NCI-H1417 (cell line): Measurements from ENCODE around the gene PDZD2.
A peak's percentile ranks its signal among the peaks of the same experiment; 100 is the strongest.
"Not testable (repeated sequence)": the region's sequence is repeated elsewhere in the genome, so short reads cannot be mapped to it uniquely, and the experiment has no call there.

Experiments
- DNase-seq, 3 experiments: peaks; one replicate each; lab custom pipeline; 2025; lab: John Stamatoyannopoulos, UW

The PDZD2 gene

DNA sequence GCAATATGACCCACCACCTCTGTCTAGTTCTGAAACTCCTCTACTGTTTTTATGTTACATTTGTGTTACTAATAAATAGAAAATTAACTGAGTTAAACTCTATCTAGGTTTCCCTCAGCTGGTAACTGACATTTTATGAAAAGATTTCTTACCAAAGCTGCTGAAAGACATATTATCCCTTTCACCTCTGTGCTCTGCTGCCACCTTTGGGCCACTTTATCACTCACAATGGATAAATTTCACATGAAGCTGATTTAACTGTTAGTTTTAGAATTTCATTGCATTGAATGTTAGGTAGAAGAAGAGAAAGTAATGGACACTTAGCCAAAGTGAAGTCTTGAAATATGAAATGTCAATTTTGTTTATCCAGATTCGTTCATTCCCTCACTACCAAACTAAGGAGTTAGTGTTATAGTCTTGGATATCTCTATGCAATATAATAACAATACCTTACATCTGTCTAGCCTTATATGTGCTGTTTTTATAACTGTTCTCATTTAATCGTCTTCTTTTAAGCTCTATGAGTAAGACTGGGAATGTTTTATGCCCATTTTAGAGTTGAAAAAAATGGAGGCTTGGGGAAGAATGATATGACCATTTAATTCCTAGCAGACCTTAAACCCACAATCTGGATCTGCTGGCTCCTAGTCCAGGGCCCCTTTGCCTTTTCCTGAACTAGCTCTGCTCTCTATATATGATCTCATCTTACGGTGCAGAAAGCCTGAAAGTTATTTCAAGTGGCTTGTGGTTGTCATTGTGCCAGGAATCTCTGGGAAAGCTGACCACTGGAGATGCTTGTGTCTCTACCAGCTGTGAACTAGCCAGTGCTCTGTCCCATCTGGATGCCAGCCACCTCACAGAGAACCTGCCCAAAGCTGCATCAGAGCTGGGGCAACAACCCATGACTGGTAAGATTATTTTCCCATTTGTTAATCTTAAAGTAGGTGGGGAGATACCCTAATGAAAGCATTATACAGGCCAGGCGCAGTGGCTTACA, 438.1 kb downstream of the PDZD2 start:
- DNase-seq: peak in 1 of 3 experiments; percentile 70

DNA sequence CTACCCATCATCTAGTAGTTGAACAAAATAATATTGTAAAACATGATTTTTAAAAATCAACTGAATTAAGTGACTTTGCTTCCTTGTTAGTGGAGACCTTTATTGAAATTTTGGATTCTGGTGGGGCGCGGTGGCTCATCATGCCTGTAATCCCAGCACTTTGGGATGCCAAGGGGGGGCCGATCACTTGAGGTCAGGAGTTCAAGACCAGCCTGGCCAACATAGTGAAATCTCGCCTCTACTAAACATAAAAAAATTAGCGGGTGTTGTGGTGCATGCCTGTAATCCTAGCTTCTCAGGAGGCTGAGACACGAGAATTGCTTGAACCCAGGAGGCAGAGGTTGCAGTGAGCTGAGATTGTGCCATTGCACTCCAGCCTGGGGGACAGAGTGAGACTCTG, 439.9 kb downstream of the PDZD2 start:
- not testable (repeated sequence) for DNase-seq

DNA sequence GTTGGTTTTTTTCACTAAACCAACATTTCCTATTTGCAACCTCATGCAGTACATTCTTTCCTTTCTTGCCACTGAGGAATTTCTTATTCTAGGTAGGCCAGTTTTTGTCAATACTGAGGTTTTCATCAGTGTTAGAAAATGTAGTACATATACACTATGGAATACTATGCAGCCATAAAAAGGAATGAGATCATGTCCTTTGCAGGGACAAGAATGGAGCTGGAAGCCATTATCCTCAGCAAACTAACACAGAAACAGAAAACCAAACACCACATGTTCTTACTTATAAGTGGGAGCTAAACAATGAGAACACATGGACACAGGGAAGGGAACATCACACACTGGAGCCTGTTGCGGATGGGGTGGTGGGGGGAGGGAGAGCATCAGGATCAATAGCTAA, 441.6 kb downstream of the PDZD2 start:
- DNase-seq: not testable (repeated sequence)

DNA sequence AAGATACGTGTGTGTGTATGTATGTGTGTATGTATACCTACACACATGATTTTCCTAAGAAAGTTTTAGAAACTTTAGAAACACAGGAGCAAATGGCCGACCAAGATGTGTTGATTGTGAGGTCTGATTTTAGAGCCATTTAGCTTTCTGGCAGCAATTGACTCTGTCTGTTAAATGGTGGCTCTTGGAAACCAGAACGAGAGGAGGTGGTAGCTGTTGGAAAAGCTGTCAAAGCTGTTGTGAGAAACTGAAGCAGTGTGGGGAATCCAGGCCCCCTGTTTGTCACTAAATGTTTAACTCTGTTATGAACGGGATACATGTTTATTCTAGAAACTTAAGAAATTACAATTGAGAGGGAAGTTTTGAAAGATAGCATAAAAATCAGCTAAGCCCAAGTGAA, 443.8 kb downstream of the PDZD2 start:
- DNase-seq: no peak

DNA sequence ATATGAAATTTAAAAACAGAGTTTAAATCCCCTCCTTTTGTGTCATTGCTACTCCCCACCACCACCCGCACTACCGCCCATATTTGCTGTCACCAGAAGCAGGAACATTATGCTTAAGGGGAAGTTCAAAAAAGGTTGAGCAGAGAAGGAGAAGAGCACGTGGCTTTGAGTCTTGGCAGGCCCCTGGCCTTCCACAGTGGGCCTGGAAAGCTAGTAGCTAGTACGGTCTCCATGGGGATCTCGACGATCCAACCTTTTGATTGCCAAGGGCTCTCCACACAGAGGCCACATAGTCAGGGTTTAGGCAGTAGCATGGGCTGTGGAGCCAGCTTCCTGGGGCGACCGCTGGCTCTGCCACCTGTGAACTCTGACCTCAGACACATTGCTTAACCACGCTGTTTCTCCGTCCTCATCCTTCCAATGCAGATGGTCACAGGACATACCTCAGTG, 445.1 kb downstream of the PDZD2 start:
- no peak for DNase-seq

DNA sequence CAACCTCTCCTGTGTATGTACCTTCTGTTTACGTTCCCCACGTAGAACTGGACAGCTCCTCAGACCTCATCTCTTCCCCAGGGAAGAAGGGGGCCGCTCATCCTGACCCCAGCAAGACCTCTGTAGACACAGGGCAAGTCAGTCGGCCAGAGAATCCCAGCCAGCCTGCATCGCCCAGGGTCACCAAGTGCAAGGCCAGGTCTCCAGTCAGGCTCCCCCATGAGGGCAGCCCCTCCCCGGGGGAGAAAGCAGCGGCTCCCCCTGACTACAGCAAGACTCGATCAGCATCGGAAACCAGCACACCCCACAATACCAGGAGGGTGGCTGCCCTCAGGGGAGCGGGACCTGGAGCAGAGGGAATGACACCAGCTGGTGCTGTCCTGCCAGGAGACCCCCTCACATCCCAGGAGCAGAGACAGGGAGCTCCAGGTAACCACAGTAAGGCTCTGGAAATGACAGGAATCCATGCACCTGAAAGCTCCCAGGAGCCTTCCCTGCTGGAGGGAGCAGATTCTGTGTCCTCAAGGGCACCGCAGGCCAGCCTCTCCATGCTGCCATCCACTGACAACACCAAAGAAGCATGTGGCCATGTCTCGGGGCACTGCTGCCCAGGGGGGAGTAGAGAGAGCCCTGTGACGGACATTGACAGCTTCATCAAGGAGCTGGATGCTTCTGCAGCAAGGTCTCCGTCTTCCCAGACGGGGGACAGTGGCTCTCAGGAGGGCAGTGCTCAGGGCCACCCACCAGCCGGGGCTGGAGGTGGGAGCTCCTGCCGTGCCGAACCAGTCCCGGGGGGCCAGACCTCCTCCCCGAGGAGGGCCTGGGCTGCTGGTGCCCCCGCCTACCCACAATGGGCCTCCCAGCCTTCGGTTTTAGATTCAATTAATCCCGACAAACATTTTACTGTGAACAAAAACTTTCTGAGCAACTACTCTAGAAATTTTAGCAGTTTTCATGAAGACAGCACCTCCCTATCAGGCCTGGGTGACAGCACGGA, 448.5 kb downstream of the PDZD2 start:
- DNase-seq: no peak

DNA sequence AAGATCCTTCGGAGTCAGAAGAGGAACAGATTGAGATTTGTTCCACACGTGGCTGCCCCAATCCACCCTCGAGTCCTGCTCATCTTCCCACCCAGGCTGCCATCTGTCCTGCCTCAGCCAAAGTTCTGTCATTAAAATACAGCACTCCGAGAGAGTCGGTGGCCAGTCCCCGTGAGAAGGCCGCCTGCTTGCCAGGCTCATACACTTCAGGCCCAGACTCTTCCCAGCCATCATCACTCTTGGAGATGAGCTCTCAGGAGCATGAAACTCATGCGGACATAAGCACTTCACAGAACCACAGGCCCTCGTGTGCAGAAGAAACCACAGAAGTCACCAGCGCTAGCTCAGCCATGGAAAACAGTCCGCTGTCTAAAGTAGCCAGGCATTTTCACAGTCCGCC, 449.3 kb downstream of the PDZD2 start:
- peak in 1 of 3 experiments; percentile 11 for DNase-seq

DNA sequence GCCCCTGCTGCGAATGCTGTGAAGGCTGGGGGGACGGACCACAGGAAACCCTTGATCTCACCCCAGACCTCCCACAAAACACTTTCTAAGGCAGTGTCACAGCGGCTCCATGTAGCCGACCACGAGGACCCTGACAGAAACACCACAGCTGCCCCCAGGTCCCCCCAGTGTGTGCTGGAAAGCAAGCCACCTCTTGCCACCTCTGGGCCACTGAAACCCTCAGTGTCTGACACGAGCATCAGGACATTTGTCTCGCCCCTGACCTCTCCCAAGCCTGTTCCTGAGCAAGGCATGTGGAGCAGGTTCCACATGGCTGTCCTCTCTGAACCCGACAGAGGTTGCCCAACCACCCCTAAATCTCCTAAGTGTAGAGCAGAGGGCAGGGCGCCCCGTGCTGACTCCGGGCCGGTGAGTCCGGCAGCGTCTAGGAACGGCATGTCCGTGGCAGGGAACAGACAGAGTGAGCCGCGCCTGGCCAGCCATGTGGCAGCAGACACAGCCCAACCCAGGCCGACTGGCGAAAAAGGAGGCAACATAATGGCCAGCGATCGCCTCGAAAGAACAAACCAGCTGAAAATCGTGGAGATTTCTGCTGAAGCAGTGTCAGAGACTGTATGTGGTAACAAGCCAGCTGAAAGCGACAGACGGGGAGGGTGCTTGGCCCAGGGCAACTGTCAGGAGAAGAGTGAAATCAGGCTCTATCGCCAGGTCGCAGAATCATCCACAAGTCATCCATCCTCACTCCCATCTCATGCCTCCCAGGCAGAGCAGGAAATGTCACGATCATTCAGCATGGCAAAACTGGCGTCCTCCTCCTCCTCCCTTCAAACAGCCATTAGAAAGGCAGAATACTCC, 450.4 kb downstream of the PDZD2 start:
- DNase-seq: no peak

DNA sequence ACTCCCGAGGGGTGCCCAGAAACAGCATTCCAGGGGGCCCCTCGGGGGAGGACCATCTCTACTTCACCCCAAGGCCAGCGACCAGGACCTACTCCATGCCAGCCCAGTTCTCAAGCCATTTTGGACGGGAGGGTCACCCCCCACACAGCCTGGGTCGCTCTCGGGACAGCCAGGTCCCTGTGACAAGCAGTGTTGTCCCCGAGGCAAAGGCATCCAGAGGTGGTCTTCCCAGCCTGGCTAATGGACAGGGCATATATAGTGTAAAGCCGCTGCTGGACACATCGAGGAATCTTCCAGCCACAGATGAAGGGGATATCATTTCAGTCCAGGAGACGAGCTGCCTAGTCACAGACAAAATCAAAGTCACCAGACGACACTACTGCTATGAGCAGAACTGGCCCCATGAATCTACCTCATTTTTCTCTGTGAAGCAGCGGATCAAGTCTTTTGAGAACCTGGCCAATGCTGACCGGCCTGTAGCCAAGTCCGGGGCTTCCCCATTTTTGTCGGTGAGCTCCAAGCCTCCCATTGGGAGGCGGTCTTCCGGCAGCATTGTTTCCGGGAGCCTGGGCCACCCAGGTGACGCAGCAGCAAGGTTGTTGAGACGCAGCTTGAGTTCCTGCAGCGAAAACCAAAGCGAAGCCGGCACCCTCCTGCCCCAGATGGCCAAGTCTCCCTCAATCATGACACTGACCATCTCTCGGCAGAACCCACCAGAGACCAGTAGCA, 451.3 kb downstream of the PDZD2 start:
- no peak for DNase-seq

DNA sequence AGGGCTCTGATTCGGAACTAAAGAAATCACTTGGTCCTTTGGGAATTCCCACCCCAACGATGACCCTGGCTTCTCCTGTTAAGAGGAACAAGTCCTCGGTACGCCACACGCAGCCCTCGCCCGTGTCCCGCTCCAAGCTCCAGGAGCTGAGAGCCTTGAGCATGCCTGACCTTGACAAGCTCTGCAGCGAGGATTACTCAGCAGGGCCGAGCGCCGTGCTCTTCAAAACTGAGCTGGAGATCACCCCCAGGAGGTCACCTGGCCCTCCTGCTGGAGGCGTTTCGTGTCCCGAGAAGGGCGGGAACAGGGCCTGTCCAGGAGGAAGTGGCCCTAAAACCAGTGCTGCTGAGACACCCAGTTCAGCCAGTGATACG, 451.8 kb downstream of the PDZD2 start:
- no peak for DNase-seq

DNA sequence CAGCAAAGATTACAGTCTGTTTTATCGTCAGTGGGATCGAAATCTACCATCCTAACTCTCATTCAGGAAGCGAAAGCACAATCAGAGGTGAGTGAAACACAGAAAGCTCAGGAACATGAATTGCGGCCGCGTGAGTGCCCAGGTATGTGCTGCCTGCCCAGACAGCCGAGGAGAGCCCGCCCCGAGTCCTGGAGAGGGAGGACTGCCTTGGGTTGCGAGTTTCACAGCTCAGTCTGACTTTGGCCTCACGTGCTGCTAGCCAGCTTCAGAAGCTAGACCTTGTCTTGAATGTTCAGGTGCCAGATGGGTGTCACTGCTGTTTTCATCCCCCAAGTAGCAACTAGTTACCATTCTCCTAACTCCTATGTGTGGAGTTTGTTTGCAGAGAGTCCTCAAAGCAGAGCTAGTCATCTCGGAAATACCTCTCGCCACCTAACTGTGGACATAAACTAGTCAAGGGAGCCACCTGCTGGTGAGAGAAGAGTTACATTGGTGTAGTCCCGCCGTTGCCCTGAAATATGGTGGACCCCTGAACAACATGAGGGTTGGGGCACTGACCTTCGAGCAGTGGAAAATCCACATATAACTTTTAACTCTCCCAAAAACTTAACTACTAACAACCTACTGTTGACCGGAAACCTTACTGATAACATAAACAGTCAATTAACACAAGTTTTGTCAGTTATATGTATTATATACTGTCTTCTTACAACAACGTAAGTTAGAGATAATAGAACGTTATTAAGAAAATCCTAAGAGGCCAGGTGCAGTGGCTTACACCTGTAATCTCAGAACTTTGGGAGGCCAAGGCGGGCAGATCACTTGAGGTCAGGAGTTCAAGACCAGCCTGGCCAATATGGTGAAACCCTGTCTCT, 454.2 kb downstream of the PDZD2 start:
- peak; percentile 51 to 77 (median 63) for DNase-seq

DNA sequence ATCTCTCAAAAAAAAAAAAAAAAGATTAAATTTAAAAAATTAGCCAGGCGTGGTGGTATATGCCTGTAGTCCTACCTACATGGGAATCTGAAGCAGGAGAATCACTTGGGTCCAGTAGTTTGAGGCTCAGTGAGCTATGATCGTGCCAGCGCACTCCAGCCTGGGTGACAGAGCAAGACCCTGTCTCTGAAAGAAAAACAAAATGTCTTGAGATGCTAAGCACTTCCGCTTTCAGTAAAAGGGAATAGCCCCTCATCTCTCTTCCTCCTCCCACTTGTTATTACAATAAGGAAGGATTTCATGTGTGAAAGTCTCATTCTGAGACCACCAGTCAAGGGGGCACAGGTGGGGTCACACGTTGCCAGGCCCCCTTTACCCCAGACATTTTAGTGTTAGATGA, 455.8 kb downstream of the PDZD2 start:
- DNase-seq: no peak

DNA sequence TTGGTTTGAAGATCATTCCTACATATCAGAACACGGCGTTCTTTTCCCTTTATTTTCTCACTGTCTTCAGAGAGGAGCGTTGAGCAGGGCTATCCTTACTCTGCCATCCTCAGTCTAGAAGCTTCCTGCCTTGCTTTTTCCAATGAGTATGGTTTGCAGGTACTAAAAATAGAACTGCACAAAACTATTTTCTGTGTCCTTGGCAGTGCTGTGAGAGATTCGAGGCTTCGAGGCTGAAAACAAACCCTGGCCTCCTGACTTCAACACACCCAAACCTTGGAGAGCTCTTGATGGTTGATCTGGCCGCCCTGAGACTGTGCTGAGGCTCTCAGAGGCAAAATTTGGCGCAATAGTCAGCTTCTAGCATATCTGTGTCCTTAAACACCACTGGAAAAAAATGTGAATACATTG, 456.3 kb downstream of the PDZD2 start:
- DNase-seq: no peak

DNA sequence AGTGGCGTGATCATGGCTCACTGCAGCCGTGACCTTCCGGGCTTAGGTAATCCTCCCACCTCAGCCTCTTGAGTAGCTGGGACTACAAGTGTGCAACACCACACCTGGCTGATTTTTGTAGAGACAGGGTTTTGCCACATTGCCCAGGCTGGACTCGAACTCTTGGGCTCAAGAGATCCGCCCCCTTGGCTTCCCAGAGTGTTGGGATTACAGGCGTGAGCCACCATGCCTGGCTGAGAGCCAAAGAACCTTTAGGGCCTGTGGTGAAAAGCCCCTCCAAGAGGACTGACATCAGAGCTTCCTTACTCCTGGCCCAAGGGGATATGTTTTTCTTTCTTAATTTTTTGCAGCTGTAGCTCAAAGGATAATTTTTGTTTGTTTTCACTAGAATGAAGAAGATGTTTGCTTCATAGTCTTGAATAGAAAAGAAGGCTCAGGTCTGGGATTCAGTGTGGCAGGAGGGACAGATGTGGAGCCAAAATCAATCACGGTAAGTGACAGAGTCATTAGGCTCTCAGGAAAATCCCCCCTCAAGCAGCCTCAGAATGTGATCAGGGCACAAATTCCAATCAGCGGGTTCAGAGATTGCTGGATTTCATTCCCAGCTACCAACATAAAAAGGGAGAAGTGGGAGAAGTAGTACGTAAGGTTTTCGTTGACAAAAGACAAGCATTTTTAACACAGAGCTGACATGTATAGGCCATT, 458.1 kb downstream of the PDZD2 start:
- no peak for DNase-seq

DNA sequence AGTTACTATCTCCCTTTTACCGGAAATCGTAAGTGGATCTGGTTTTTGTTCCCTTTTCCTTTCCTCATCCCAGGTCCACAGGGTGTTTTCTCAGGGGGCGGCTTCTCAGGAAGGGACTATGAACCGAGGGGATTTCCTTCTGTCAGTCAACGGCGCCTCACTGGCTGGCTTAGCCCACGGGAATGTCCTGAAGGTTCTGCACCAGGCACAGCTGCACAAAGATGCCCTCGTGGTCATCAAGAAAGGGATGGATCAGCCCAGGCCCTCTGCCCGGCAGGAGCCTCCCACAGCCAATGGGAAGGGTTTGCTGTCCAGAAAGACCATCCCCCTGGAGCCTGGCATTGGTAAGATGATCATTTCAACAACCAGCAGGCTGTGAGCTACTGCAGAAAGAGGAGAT, 459.4 kb downstream of the PDZD2 start:
- no peak for DNase-seq

DNA sequence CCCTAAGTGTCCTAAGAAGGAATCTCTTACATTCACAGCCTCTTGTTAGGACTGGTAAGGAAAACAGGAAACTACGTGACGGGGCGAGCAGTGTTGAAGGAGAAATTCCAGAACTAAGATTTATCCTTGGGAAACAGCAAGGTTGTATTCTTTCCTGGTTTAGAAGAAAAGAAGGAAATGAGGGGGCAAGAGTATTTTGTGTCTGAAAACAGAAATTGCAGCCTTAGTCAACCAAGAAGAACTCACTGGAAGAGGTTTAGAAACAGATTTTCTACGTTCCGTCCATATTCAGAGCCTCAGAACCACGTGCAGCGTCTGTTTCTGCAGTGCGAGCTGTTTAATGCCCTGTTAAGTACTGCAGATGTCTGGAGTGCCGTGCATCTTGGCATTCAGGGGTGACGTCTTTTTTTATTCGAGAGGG, 460.0 kb downstream of the PDZD2 start:
- DNase-seq: no peak

DNA sequence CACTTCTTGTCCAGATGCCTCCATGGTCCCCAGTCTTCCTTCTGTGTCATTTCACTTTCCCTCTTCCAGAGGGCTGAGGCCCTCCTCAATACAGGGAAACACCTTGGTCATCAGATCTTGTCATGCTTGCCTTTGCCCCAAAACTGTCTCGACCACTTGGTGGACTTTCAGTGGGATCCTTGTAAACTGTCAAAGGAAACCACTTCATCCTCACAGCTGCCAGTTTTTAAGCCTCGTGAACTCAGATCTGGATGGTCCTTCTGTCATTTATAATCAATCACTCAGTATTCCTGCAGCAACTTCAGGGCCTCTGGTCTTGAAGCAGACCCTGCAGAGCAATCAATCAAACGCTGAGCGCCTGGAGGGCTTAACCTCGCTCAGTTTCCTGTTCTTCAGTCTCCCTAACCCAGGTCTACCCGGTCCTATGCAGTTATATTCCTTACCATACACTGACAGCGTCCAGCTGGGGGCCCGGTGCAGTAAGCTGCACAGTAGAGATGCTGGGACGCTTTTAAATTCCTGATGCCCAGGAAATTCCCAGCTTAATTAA, 460.6 kb downstream of the PDZD2 start:
- no peak for DNase-seq

DNA sequence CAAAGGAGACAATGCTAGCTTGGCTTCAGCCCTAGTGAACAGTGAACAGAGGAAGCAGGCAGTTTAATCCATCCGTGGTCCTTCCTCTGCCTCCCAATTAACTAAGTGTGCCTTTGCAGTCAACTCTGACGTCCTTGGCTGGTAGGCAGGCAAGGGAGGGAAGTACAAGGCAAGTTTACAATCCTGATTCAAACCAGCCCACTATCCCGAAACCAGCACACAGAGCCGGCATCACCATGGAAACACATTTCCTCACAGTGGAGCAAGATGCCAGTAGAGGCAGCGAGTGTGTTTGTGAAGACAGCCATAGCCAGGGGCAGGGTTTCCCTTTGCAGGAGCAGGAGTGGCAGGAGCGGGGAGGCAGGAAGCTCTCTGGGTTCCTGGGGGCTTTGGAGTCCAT, 461.3 kb downstream of the PDZD2 start:
- DNase-seq: no peak
